BE2C (cell line): Measurements from ENCODE around the gene HIGD1A.

Experiments
- DNase-seq: peaks from one replicate; pipeline ENCODE4 v3.0.0-alpha.2; 2020
- H3K27me3 ChIP-seq: fragments of 250-450 bp; sonication (Bioruptor Pico); 2 replicates; pipeline ENCODE4 v1.5.1; 2020; ENCODE audit warnings: mild to moderate bottlenecking
- H3K36me3 ChIP-seq: fragments of 250-450 bp; sonication (Bioruptor Pico); 2 replicates; pipeline ENCODE4 v1.5.1; 2020; ENCODE audit warnings: mild to moderate bottlenecking
- H3K4me1 ChIP-seq: fragments of 250-450 bp; sonication (Bioruptor Pico); 2 replicates; pipeline ENCODE4 v1.5.1; 2020
- H3K4me3 ChIP-seq: 2 replicates; pipeline ENCODE4 v1.5.1; 2011; ENCODE audit warnings: low read depth, low read length
- H3K9me3 ChIP-seq: fragments of 250-450 bp; sonication (Bioruptor Pico); 2 replicates; pipeline ENCODE4 v1.5.1; 2020
- TF ChIP-seq, protein P1 (sequence below): IDR thresholded peaks from 2 replicates; pipeline ENCODE4 v1.5.1; 2012; ENCODE audit warnings: mild to moderate bottlenecking, low read depth, low read length

Gene HIGD1A

DNA sequence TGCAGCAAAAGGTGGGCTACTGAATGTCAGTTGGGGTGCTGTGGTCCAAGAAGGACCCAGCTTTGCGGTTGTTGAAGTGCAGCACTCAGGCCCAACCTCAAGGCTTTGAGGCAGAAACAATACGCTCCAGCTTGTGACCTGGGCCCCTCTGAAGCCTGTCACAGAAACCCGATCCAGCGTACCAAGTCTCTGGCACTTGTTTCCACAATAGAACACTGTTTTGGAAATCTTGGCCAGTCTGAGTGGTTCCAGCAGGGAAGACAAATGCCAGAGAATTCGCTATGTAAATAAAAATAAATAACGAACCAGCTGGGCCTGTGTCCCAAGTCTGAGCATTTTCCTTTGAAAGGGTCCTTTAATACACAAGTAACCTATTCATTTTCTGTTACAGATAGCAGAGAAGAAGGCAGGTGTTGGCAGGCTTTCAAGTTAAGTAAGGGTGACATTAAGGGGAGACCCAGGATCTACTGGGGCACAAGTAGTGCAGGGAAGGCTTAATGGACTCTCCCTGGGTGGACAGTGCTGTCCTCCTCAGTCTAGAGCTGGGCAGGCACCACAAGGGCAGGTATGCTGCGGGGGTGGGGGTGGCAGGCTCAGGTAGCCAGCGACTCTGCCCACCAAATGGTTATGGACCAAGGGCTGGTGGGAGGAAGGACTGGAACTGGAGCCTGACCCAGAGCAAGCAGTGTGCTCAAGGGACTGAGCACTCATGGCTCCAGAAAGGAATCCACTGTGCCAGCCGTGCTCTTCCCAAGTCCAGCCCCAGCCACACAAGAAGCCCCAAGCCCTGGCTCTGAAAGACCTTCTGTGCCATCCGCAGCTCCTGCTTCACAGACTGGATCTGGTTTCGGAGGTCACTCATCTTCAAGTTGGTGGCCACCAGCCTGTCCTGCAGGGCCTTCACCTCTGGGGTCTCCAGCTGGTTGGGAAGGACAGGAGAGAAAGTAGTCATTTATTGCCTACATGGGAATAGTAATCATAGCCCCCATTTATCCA, 57.5 kb downstream of the HIGD1A start:
- no peaks in the 10 kb centered on the region for H3K27me3 ChIP-seq
- H3K36me3 ChIP-seq = no peaks in the 10 kb centered on the region
- no peaks in the 10 kb centered on the region for H3K4me1 ChIP-seq
- no peak overlapping the region for H3K4me3 ChIP-seq
- H3K9me3 ChIP-seq = no peaks in the 10 kb centered on the region
- no peak for DNase-seq
- TF ChIP-seq, protein P1, sequence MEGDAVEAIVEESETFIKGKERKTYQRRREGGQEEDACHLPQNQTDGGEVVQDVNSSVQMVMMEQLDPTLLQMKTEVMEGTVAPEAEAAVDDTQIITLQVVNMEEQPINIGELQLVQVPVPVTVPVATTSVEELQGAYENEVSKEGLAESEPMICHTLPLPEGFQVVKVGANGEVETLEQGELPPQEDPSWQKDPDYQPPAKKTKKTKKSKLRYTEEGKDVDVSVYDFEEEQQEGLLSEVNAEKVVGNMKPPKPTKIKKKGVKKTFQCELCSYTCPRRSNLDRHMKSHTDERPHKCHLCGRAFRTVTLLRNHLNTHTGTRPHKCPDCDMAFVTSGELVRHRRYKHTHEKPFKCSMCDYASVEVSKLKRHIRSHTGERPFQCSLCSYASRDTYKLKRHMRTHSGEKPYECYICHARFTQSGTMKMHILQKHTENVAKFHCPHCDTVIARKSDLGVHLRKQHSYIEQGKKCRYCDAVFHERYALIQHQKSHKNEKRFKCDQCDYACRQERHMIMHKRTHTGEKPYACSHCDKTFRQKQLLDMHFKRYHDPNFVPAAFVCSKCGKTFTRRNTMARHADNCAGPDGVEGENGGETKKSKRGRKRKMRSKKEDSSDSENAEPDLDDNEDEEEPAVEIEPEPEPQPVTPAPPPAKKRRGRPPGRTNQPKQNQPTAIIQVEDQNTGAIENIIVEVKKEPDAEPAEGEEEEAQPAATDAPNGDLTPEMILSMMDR = no peak

DNA sequence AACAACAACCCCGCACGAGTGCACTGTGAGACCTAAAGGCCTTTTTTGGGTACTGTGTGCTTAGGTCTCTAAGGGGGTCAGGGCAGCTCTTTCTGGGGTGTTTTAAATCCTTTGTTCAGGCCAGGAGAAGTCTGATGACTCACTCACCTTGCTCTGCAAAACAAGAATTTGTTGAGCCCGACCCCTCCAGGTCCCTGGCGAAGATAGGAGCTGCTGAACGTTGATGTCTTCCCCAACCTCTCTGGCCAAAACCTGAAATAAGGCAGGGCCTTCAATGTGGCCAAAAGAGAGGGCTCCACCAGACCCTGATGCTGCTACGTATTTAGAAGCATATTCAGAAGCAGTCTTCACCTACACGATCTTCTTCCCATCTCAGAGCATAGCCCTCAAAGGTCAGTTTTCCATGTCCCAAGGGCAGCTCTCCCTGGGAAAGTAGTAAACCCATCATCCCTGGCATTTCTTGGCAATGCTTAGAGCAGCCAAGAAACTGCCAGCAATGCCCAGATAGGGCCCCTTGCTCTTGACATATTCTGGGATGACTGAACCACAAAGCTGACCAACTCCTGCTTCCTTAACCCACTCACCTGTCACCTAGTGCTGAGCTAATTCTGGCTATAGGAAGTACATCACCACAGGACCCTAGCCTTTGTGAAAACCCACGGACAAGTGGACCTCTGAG, 58.4 kb downstream of the HIGD1A start:
- DNase-seq = no peak
- TF ChIP-seq, protein P1 = no peak
- H3K27me3 ChIP-seq = no peaks in the 10 kb centered on the region
- H3K4me1 ChIP-seq = no peaks in the 10 kb centered on the region
- H3K4me3 ChIP-seq = no peak overlapping the region
- H3K36me3 ChIP-seq = no peaks in the 10 kb centered on the region
- no peaks in the 10 kb centered on the region for H3K9me3 ChIP-seq

DNA sequence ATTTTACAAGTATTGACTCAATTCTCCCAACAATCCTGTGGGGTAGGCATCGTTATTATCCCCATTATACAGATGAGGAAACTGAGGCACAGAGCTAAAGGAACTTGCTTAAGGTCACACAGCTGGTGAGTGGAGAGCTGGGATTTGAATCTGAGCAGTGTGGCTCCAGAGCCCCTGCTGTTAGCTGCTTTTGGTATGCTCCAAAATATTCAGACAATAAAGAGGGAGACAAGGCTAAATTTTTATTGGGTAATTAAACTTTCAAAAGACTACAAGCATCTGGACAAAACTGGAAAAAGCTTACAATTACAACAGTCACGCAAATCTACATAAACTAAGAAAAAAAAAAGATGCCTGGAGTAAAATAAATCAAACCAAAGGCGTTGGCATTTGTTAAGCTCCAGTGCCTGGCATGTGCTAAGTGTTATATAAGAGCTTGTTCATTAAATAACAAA, 59.0 kb downstream of the HIGD1A start:
- no peaks in the 10 kb centered on the region for H3K27me3 ChIP-seq
- no peaks in the 10 kb centered on the region for H3K9me3 ChIP-seq
- DNase-seq = no peak
- H3K4me1 ChIP-seq = no peaks in the 10 kb centered on the region
- TF ChIP-seq, protein P1 = no peak
- no peaks in the 10 kb centered on the region for H3K36me3 ChIP-seq
- H3K4me3 ChIP-seq = no peak overlapping the region

DNA sequence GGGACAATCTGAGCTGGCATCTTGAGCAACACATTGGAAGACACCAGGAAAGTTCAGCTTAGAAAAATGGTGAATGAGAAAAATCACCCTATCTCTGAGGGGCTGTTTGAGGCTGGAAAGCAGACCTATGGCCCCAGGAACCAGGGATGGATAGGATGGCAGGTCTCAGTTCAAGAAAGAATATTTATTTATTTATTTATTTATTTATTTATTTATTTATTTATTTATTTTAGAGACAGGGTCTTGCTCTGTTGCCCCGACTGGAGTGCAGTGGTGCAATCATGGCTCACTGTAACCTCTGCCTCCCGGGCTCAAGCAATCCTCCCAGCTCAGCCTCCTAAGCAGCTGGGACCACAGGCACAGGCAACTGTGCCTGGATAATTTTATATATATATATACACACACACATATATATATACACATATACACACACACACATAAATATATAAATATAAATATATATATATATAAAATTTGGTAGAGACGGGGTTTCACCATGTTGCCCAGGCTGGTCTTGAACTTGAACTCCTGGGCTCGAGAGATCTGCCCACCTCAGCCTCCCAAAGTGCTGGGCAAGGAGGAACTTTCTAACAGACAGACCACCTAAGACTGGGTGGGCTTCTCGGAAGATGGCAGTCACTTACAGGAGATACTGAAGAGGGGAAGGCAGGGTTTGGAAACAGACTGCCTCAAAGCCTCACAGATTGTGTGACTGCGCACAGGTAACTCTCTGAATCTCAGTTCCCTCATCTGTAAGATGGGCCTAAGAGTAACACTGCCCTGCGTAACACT, 60.9 kb downstream of the HIGD1A start:
- no peaks in the 10 kb centered on the region for H3K4me1 ChIP-seq

DNA sequence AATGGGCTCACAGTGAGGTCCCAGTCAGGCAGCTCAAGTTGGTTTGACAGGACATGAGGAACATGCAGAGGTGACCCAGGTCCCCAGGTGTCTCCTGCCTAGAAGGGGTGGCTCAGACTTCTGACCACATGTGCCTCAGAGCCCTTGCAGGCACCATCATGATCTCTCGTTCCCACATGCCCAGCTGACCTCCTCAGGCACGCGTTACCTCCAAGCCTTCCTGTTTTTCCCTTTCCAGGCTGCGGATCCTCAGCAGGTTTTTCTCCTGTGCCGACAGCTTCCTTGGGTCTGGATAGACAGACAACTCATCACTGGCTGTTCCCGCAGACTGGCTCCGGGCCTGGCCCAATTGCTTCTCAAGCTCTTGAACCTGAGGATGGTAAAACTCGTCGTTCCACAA, 61.6 kb downstream of the HIGD1A start:
- Histone ChIP-seq H3K4me1 (no peaks in the 10 kb centered on the region), H3K36me3 (no peaks in the 10 kb centered on the region), H3K4me3 (no peak overlapping the region), H3K9me3 (no peaks in the 10 kb centered on the region), H3K27me3 (no peaks in the 10 kb centered on the region)
- DNase-seq = no peak
- TF ChIP-seq, protein P1 = no peak

More for the DNA sequence above, 60.9 kb downstream of the HIGD1A start:
- Histone ChIP-seq H3K27me3 (no peaks in the 10 kb centered on the region), H3K36me3 (no peaks in the 10 kb centered on the region), H3K9me3 (no peaks in the 10 kb centered on the region), H3K4me3 (no peak overlapping the region)
- DNase-seq = no peak
- TF ChIP-seq, protein P1 = no peak
